ENCODE data around the gene SLC5A3.
A peak's percentile ranks its signal among the peaks of the same experiment; 100 is the strongest.

Gene SLC5A3

GRCh38 chr21:34073032-34073748 is at the start of gene SLC5A3, which contains the start of gene MRPS6:
SLC5A3 (plus strand) TSS chr21:34073578; CDS start chr21:34095199, 21,621 bp downstream.
MRPS6 (plus strand) TSS chr21:34073578; CDS start chr21:34073701, 123 bp downstream.
- peak; percentile 45 to 49 for DNase-seq (ENCODE audit: low read depth in 2 of 2)

DNA sequence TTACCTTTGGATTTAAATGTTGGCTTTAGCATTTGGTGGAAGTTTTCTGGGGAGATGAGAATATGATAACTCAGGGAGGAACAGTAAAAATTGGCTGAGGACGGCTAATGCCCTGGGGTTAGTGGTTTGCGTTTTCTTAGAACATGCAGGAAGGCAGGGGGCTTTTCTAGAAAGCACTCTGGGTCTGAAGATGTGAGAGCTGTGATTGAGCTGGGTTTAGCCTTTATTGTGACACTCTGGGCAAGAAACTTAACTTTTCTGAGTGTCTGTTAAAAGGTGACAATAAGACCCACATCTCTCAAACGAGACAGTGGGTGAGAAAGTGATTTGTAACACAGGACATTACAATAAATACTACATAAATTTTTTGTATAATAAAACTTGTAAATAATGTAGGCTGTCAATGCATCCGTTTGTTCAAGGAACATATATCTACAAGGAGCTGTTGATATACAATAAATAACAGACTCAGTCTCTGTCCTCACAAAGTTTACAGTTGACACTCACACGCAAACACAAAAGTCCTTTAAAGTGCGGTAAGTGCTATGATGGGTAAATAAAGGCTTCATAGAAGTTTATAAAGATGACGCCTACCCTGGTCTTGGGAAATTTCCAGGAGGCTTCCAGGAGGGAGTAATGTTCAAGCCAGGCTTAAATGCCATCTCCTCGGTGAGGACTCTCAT is 49.5 kb upstream of the SLC5A3 start:
- no peak for DNase-seq (ENCODE audit: low read depth in 2 of 2)

GRCh38 chr21:34024374-34024693 is 49.0 kb upstream of the SLC5A3 start:
- DNase-seq (ENCODE audit: low read depth in 2 of 2), result no peak

GRCh38 chr21:34027721-34028461 is 45.5 kb upstream of the SLC5A3 start:
- no peak for DNase-seq (ENCODE audit: low read depth in 2 of 2)

DNA sequence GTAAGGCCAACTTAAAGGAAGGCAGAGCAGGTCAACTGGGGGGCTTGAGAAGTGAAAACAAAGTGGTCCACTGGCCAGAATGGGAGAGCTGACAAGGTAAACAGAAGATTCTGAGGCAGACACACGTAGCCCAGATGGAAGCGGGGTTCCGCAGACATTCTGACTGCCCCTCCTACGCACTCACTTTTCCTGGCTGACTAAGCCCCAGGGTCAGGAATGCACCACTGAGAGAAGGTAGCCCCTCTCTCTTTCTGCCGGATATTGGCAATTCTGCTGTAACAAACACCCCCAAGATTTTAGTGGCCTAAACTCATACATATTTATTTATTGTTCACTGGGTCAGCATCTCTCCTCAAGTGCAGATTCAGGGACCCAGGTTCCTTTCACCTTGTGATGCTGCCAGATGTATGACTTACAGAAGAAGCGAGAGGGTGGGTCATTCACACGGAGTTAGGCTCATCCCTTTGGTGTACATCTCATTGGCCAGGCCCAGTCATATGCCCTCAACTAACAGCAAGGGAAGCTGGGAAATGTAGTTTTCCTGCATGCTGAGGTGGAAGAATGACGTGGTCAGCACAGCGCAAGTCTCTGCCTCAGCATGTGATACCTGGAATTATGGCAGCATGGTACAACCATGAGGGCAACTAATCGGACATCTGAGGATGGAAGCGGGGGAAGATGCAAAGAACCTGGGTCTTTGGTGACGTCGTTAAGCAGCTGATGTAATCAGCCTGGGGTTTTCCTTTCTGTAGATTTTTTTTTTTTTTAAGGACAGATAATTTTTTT is 43.4 kb upstream of the SLC5A3 start:
- DNase-seq (ENCODE audit: low read depth in 2 of 2), result no peak

DNA sequence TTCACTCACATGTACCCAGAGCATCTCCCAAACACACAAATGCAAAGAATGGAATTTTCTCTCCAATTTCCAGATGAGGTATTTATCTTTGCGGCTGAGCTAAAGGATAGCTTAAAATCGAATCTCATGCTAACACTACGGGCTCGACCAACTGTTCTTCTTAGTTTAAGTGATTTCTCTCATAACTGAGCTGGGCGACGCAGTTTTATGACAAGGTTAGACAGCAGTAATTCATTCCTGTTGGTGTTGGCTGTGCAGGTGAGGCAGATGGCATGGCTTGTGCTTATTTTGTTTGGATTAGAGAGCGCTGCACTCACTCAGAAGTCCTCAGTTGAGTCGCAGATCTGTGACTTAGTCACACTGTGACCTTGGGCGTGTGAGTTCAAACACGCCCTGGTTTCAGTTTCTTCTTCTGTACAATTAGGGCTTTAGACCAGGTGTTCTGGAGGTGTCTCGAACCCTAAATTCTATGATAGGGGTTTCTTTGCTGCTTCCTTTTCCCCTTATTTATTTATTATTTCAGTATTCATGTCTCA is 41.5 kb upstream of the SLC5A3 start:
- no peak for DNase-seq (ENCODE audit: low read depth in 2 of 2)

DNA sequence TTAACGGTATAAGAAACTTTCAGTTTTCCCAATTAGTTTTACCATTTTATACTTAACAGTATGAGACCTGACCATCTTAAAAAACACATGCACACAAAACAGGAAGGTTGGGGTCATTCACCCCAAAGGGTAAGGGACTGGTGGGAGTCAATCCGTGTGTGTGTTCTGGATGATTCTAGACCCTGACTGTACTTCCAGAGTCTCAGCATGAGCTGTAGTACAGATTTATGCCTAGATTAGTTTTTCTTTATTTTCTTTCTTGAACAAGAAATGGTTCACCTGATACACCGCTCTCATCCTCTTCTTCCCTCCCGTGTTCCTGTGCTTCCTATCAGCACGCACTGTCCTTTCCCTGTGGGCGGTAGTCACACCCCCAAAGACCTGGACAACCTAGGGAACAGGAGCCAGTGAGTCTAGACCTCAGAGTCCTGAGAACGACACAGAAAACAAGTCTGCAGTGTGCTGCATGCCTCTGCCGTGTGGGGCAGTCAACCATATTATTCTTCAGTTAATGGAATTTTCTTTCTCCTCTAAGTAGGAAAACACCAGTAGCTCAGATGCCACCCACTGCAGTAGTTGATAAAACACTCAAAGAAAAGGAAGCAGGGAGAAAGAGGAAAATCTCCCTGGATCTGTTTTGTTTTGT is 38.9 kb upstream of the SLC5A3 start:
- DNase-seq (ENCODE audit: low read depth in 2 of 2), result no peak

DNA sequence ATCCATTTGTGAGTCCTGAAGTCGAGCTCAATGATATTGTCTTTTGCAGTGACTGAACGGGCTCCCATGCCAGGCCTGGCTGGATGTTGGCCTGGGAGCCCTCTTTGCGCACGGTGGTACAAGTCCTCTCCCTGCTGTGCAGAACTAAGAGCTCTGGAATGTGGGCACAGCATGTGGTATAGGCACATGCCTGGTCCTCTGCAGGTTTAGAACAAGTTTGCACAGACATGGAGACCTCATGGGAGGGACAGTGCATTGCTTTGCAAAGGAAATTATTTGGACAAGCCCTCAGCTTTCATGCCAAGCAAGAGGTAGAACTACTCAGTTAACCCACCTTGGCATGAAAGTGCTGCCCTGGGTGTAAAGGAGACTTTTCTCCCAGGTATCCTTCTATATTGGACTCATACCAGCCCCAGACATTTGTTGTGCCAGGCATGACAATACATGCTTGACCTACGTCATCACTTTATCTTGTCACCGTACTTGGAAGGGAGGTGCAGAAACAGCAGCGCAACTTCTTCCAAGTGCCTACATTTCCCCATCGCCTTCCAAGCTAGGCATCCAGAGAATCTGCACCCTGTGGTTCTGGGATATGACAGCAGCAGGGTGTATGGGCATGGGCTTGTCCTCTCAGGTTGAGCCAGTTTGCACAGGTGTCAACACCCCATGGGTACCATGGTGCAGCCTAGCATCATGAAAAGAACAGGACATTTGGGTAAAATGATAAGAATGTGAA is 37.6 kb upstream of the SLC5A3 start:
- DNase-seq (ENCODE audit: low read depth in 2 of 2), result no peak

DNA sequence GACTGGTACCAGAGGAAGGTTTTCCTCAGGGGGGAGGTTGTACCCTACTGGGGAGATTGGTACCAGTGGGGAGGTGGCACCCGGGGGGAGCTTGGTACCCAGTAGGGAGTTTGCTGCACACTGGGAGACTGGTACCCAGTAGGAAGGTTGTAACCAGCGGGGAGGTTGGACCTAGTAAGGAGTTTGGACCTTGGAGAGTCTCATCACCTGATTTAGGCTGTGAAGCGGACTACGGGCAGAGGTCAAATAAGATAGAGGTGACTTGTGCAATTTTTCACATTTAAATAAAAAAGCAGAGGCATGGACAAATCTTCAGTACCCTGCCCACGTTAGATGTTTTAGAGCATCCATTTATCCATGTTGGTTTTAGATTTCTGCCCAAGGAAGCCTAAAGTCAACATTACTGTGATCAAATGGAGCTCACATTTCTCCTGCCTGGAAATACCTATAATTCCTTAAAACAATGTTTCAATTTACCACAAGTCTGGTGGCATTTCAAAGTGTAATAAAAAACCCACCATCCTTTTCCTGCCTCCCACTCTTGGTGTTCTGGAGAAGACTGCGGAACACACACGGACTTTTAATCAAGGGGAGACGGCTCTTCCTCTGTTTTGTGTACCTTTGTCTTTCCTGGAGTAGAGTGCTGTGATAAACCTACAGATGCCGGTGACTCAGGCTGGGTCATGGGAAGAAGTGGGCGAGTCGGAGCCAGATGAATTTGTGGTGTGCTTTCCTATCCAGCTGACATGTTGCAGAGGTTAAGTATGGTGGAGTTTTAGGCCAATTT is 36.2 kb upstream of the SLC5A3 start:
- DNase-seq (ENCODE audit: low read depth in 2 of 2), result no peak

DNA sequence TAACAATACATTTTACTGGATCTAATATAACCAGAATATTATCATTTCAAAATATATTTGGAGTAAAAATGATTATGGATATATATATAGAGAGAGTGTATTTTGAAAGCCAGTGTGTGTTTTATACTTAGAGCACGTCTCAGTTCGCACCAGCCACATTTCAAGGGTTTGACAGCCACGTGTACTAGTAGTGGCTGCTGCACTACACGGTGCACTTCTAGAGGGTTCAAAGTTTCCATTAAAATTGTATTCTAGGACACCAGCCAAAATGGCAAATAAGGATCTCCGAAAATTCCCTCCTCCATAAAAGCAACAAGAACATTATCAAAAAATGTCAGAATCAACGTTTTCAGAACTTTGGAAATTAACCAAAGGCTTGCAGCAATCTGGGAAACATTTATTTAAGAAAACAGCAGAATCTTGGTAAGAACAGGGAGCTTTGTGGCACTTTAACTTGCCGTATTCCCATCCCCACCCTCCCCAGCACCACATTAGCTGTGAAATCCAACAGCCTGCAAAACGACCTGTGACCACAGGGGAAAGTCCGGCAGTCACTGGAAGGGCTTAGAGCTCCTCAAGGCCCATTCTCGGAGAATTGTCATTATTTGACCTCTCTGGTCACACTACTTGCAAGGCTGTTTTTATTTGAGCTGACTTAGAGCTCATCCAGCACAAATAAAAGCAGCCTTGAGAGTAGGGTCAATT is 33.5 kb upstream of the SLC5A3 start:
- DNase-seq (ENCODE audit: low read depth in 2 of 2), result no peak

GRCh38 chr21:34042735-34043134 is 30.6 kb upstream of the SLC5A3 start:
- DNase-seq (ENCODE audit: low read depth in 2 of 2), result no peak

DNA sequence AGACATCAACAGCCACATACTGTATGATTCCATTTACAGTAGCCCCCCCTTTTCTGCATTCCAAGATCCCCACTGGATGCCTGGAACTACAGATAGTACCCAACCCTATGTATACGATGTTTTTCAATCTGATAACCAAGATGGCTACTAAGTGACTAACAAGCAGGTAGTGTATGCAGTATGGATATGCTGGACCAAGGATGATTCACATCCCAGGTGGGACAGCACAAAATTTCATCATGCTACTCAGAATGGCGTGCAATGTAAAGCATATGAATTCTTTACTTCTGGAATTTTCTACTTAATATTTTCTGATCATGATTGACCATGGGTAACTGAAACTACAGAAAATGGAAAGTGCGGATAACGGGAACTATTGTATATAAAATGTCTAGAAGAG is 30.0 kb upstream of the SLC5A3 start:
- DNase-seq (ENCODE audit: low read depth in 2 of 2), result no peak

DNA sequence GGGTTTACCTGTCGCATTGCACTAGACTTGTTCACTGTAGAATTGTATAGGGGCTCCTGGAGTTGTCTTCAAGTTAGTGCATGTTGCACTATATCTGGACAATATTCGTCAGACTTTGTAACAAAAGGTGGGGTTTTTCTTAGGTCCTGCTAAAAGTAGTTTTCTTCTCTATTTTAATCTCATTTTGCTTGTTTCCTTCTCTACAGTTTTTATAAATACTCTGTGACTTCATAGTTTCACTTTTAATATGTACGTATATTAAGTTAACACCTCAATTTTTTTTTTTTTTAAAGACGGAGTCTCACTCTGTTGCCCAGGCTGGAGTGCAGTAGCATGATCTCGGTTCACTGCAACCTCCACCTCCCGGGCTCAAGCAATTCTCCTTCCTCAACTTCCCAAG is 26.5 kb upstream of the SLC5A3 start:
- DNase-seq (ENCODE audit: low read depth in 2 of 2), result no peak

- DNase-seq (ENCODE audit: low read depth in 2 of 2), result no peak
These were observed 25.5 kb upstream of the SLC5A3 start for GRCh38 chr21:34047835-34048234.

DNA sequence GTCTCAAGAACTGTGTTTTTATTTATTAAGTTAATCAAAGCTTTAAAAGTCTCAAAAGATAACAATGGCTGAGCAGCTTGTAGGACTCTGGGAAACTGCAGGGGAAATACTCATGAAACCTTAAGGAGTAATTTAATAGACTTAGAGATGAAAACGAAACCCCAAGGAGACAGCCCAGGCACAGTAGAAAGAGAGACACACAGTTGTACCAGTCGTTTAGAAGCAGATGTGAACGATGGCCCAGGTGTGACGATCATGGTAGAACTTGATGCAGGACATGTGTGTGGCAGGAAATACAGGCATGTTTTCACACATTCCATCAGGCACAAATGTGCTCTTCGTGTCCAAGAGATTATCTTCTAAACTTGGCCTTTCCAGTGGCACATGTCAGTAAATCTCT is 21.2 kb upstream of the SLC5A3 start:
- DNase-seq (ENCODE audit: low read depth in 2 of 2), result no peak

- no peak for DNase-seq (ENCODE audit: low read depth in 2 of 2)
These were observed 19.1 kb upstream of the SLC5A3 start for GRCh38 chr21:34054259-34054658.

GRCh38 chr21:34055615-34056014 is 17.8 kb upstream of the SLC5A3 start:
- no peak for DNase-seq (ENCODE audit: low read depth in 2 of 2)

- DNase-seq (ENCODE audit: low read depth in 2 of 2), result no peak
These were observed 11.4 kb upstream of the SLC5A3 start for GRCh38 chr21:34061983-34062382.

DNA sequence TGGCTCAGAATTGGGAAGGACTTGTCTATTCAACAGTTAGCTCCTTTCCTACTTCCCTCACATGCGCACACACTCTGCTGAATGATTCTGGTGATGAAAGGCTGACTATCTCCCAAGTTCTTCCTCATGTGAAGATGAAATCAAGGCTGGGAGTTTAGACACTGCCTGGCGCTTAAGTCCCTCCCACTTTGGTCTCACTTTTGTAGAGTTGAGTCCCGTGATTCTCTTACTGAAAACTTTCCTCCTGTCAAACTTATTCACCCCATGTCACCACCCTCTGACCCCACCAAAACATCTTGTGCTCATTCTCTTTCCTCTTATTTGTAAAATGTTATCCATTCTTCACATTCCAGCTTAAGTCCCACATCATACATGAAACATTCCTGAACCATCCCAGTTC is 8.4 kb upstream of the SLC5A3 start:
- no peak for DNase-seq (ENCODE audit: low read depth in 2 of 2)
